ENCODE results near the gene TBC1D8. TPM values are rescaled to one million over a fixed set of nuclear protein-coding genes. Genes with fewer than 3 reads are reported as not detected.

Gene TBC1D8
- total and polyA plus RNA-seq, 9 of the 15 experiments (the other 6 are each of a cell fraction or from before 2014, with no cell fraction given) = 0.36 to 1.3 (median 0.82) TPM

DNA sequence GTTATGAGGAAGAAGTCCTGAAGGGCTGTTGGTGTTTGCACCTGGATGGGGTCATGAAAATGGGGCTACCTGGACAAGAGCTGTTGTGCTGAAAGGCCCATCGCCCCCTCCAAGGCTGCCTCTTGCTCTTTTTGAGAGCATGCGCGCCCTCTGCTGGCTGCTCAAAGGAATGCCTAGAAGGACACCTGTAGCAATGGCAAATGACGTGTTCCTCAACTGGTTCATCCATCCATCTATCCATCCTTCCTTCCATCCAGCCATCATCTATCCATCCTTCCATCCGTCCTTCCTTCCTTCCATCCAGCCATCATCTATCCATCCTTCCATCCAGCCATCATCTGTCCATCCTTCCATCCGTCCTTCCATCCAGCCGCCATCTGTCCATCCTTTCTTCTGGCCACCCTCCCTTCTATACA is 166.3 kb downstream of the TBC1D8 start (continued):
- TF ChIP-seq, protein P1, sequence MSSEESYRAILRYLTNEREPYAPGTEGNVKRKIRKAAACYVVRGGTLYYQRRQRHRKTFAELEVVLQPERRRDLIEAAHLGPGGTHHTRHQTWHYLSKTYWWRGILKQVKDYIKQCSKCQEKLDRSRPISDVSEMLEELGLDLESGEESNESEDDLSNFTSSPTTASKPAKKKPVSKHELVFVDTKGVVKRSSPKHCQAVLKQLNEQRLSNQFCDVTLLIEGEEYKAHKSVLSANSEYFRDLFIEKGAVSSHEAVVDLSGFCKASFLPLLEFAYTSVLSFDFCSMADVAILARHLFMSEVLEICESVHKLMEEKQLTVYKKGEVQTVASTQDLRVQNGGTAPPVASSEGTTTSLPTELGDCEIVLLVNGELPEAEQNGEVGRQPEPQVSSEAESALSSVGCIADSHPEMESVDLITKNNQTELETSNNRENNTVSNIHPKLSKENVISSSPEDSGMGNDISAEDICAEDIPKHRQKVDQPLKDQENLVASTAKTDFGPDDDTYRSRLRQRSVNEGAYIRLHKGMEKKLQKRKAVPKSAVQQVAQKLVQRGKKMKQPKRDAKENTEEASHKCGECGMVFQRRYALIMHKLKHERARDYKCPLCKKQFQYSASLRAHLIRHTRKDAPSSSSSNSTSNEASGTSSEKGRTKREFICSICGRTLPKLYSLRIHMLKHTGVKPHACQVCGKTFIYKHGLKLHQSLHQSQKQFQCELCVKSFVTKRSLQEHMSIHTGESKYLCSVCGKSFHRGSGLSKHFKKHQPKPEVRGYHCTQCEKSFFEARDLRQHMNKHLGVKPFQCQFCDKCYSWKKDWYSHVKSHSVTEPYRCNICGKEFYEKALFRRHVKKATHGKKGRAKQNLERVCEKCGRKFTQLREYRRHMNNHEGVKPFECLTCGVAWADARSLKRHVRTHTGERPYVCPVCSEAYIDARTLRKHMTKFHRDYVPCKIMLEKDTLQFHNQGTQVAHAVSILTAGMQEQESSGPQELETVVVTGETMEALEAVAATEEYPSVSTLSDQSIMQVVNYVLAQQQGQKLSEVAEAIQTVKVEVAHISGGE (CRISPR knock-in tag; IDR thresholded peaks at IDR 0.05) = no peak
- TF ChIP-seq ETV6 (IDR thresholded peaks at IDR 0.05; ENCODE audit: borderline replicate concordance in 1 of 2, low read depth in 2 of 2, low read length in 1 of 2) = no peak
- no peak for TF ChIP-seq ETV6 (CRISPR knock-in tag; IDR thresholded peaks at IDR 0.05; ENCODE audit: borderline replicate concordance)
- TF ChIP-seq SAFB2 (IDR thresholded peaks at IDR 0.05; ENCODE audit: borderline replicate concordance, low read depth, low read length, severe bottlenecking) = no peak
- no peak for TF ChIP-seq CHD2 (IDR thresholded peaks at IDR 0.05; ENCODE audit: low read depth, low read length)
- TF ChIP-seq KDM1A (IDR thresholded peaks at IDR 0.05) = no peak; a peak in 1 of 4 replicates
- no peak for TF ChIP-seq TGIF2 (CRISPR knock-in tag; IDR thresholded peaks at IDR 0.05)
- TF ChIP-seq C11orf30 (IDR thresholded peaks at IDR 0.05; ENCODE audit: low read depth) = no peak
- peak; percentile 34; the same call in 1 of the 2 replicates for TF ChIP-seq LARP7 (IDR thresholded peaks at IDR 0.05)
- no peak for TF ChIP-seq ZNF253 (CRISPR knock-in tag; conservative IDR thresholded peaks at IDR 0.05)
- TF ChIP-seq, protein P2, sequence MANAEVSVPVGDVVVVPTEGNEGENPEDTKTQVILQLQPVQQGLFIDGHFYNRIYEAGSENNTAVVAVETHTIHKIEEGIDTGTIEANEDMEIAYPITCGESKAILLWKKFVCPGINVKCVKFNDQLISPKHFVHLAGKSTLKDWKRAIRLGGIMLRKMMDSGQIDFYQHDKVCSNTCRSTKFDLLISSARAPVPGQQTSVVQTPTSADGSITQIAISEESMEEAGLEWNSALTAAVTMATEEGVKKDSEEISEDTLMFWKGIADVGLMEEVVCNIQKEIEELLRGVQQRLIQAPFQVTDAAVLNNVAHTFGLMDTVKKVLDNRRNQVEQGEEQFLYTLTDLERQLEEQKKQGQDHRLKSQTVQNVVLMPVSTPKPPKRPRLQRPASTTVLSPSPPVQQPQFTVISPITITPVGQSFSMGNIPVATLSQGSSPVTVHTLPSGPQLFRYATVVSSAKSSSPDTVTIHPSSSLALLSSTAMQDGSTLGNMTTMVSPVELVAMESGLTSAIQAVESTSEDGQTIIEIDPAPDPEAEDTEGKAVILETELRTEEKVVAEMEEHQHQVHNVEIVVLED (CRISPR knock-in tag; IDR thresholded peaks at IDR 0.05) = no peak
- TF ChIP-seq, protein P3, sequence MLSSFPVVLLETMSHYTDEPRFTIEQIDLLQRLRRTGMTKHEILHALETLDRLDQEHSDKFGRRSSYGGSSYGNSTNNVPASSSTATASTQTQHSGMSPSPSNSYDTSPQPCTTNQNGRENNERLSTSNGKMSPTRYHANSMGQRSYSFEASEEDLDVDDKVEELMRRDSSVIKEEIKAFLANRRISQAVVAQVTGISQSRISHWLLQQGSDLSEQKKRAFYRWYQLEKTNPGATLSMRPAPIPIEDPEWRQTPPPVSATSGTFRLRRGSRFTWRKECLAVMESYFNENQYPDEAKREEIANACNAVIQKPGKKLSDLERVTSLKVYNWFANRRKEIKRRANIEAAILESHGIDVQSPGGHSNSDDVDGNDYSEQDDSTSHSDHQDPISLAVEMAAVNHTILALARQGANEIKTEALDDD (IDR thresholded peaks at IDR 0.05) = no peak
- no peak for TF ChIP-seq NRF1 (conservative IDR thresholded peaks at IDR 0.05 in 1 of 2, IDR thresholded peaks at IDR 0.05 in 1 of 2)
- peak; percentile 92 for TF ChIP-seq ARID2 (IDR thresholded peaks at IDR 0.05)
- TF ChIP-seq ESRRA (IDR thresholded peaks at IDR 0.05; ENCODE audit: borderline replicate concordance, low read depth) = no peak
- TF ChIP-seq NFE2L1 (tag; IDR thresholded peaks at IDR 0.05; ENCODE audit: borderline replicate concordance, low read depth) = no peak
- TF ChIP-seq, protein P4, sequence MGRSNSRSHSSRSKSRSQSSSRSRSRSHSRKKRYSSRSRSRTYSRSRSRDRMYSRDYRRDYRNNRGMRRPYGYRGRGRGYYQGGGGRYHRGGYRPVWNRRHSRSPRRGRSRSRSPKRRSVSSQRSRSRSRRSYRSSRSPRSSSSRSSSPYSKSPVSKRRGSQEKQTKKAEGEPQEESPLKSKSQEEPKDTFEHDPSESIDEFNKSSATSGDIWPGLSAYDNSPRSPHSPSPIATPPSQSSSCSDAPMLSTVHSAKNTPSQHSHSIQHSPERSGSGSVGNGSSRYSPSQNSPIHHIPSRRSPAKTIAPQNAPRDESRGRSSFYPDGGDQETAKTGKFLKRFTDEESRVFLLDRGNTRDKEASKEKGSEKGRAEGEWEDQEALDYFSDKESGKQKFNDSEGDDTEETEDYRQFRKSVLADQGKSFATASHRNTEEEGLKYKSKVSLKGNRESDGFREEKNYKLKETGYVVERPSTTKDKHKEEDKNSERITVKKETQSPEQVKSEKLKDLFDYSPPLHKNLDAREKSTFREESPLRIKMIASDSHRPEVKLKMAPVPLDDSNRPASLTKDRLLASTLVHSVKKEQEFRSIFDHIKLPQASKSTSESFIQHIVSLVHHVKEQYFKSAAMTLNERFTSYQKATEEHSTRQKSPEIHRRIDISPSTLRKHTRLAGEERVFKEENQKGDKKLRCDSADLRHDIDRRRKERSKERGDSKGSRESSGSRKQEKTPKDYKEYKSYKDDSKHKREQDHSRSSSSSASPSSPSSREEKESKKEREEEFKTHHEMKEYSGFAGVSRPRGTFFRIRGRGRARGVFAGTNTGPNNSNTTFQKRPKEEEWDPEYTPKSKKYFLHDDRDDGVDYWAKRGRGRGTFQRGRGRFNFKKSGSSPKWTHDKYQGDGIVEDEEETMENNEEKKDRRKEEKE (IDR thresholded peaks at IDR 0.05; ENCODE audit: borderline replicate concordance in 1 of 2, control insufficient read depth in 1 of 2, low read depth in 2 of 2, low read length in 1 of 2) = no peak

Data from K562 (cell line).